GM12878 (cell line): ENCODE data around the gene CCR7. TPM values are rescaled to one million over a fixed set of nuclear protein-coding genes. Genes with fewer than 3 reads are reported as not detected.

Experiments used
- ATF7 ChIP-seq: fragments of 450-650 bp; IDR thresholded peaks from 2 replicates; pipeline ENCODE4 v1.6.1; 2016; ENCODE audit warnings: low read depth, mild to moderate bottlenecking
- BRCA1 ChIP-seq: IDR thresholded peaks from 2 replicates; pipeline ENCODE4 v1.6.1; 2011; ENCODE audit warnings: low read depth, low read length, improper control_type of control experiment
- CHD4 ChIP-seq: fragments of 200-600 bp; sonication (generic); IDR thresholded peaks from 2 replicates; pipeline ENCODE4 v1.6.1; 2016; ENCODE audit warnings: mild to moderate bottlenecking
- CREM ChIP-seq: IDR thresholded peaks from 2 replicates; pipeline ENCODE4 v1.6.1; 2014; ENCODE audit warnings: antibody characterized with exemption, low read depth
- ETV6 ChIP-seq, 2 experiments: fragments of 450-650 bp in 1 of 2; IDR thresholded peaks in 1 of 2; conservative IDR thresholded peaks in 1 of 2; 2 replicates each; pipeline ENCODE4 v1.6.1; 2014; ENCODE audit warnings: antibody characterized with exemption in 1 of 2, borderline replicate concordance in 1 of 2, low read depth in 1 of 2, mild to moderate bottlenecking in 1 of 2, moderate library complexity in 1 of 2
- HCFC1 ChIP-seq: fragments of 150-350 bp; IDR thresholded peaks from 2 replicates; pipeline ENCODE4 v1.6.1; 2014; ENCODE audit warnings: low read length
- NBN ChIP-seq: fragments of 450-650 bp; IDR thresholded peaks from 2 replicates; pipeline ENCODE4 v1.6.1; 2016
- NR2C1 ChIP-seq: fragments of 450-650 bp; IDR thresholded peaks from 2 replicates; pipeline ENCODE4 v1.6.1; 2017; ENCODE audit warnings: antibody characterized with exemption, mild to moderate bottlenecking, moderate library complexity
- PML ChIP-seq: IDR thresholded peaks from 2 replicates; pipeline ENCODE4 v1.6.1; 2012; ENCODE audit warnings: low read length, inconsistent platforms
- RAD21 ChIP-seq: IDR thresholded peaks from 2 replicates; pipeline ENCODE4 v1.6.1; 2011; ENCODE audit warnings: mild to moderate bottlenecking, low read depth, low read length, moderate library complexity; ENCODE audit not compliant: insufficient read depth
- RCOR1 ChIP-seq: conservative IDR thresholded peaks from 2 replicates; pipeline ENCODE4 v1.6.1; 2012; ENCODE audit warnings: low read depth, low read length, improper control_type of control experiment
- SIX5 ChIP-seq: IDR thresholded peaks from 2 replicates; pipeline ENCODE4 v1.6.1; 2011; ENCODE audit warnings: mild to moderate bottlenecking, low read depth, low read length, moderate library complexity; ENCODE audit not compliant: severe bottlenecking
- SKIL ChIP-seq: fragments of 450-650 bp; IDR thresholded peaks from 2 replicates; pipeline ENCODE4 v1.6.1; 2017; ENCODE audit warnings: mild to moderate bottlenecking, low read depth, inconsistent platforms; ENCODE audit not compliant: poor library complexity, severe bottlenecking
- SUZ12 ChIP-seq: fragments of 200-600 bp; sonication (generic); IDR thresholded peaks from one replicate; pipeline ENCODE4 v1.6.1; 2018; ENCODE audit warnings: antibody characterized with exemption, mild to moderate bottlenecking; ENCODE audit not compliant: unreplicated experiment
- ZBED1 ChIP-seq: IDR thresholded peaks from 2 replicates; pipeline ENCODE4 v1.6.1; 2016; ENCODE audit warnings: borderline replicate concordance
- ZNF207 ChIP-seq: fragments of 450-650 bp; IDR thresholded peaks from 2 replicates; pipeline ENCODE4 v1.6.1; 2014; ENCODE audit warnings: antibody characterized with exemption, mild to moderate bottlenecking, borderline replicate concordance
- ZNF687 ChIP-seq: fragments of 450-650 bp; IDR thresholded peaks from 2 replicates; pipeline ENCODE4 v1.6.1; 2017; ENCODE audit warnings: mild to moderate bottlenecking, moderate library complexity
- polyA plus RNA-seq, 11 experiments: library from polyadenylated mRNA; depleted of rRNA in 4 of 11; unstranded in 6 of 11; stranded (reverse) in 5 of 11; fragments of >200 nt; fragmentation: Nextera tagmentation in 4 of 11; fragmentation: Illumina TruSeq in 1 of 11; extraction: Ambion mirVana in 4 of 11; extraction: Trizol in 1 of 11; gene quantifications; 1 replicate in 1 of 11; 2 replicates in 10 of 11; pipeline versions ENCODE4 v1.2.1 to v1.2.3, GENCODE V29; 2011 to 2016; ENCODE audit warnings: inconsistent platforms in 2 of 11, missing spikeins in 2 of 11, low read depth in 1 of 11
- total RNA-seq, 4 experiments: library from RNA; depleted of rRNA in 3 of 4; stranded (reverse); fragments of >200 nt in 3 of 4; fragmentation: Illumina TruSeq in 1 of 4; extraction: Trizol in 1 of 4; gene quantifications; 2 replicates each; pipeline versions ENCODE4 v1.2.1 to v1.2.3, GENCODE V29; 2013 to 2021
- TF ChIP-seq, protein P1 (sequence below): fragments of 150-350 bp; IDR thresholded peaks from 2 replicates; pipeline ENCODE4 v1.6.1; 2014; ENCODE audit warnings: mild to moderate bottlenecking, low read depth, low read length
- TF ChIP-seq, protein P2 (sequence below): fragments of 450-650 bp; IDR thresholded peaks from 2 replicates; pipeline ENCODE4 v1.6.1; 2018; ENCODE audit warnings: mild to moderate bottlenecking, low read depth, moderate library complexity; ENCODE audit not compliant: partially characterized antibody

Gene CCR7
- total and polyA plus RNA-seq, 10 of the 15 experiments (the other 5 are each of a cell fraction or from before 2014, with no cell fraction given) = 131 to 1,171 (median 260) TPM

DNA sequence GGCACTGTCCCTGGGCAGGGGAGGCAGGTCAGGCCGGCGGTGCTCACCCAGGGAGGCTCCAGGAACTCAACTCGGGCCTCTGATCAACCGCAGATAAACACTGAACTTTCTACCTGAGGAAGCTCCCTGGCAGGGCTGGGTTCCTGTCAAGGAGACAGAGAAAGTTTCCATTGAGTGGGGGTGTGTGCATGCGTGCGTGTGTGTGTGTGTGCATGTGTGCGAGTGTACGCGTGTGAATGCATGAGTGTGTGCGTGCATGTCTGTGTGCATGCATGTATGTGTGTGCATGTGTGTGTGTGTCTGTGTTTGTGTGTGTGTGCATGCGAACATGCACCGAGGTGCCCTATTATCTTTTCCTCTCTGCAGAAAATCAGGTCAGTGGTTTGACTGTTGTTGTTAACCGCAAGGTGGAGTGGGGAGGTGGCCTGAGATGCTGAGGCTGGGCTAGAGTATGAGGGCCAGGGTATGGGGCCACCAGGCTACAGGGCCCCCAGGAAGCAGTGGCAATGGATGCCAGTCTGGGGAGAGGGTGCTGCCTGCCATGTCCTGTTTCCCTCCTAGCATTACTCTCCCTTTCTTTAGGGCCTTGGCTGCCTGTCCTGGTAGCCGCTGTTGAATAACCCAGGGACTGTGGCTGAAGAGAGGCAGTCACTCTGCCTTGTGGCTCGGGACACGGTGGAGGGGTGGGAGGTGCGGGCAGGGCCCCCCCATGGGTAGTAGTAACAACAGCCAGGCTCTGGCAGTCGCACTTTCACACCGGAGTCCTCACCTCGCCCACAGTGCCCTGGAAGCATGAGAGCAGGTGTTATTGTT is 24.0 kb downstream of the CCR7 start (continued):
- TF ChIP-seq ZNF687 = peak; percentile 67
- TF ChIP-seq, protein P1, sequence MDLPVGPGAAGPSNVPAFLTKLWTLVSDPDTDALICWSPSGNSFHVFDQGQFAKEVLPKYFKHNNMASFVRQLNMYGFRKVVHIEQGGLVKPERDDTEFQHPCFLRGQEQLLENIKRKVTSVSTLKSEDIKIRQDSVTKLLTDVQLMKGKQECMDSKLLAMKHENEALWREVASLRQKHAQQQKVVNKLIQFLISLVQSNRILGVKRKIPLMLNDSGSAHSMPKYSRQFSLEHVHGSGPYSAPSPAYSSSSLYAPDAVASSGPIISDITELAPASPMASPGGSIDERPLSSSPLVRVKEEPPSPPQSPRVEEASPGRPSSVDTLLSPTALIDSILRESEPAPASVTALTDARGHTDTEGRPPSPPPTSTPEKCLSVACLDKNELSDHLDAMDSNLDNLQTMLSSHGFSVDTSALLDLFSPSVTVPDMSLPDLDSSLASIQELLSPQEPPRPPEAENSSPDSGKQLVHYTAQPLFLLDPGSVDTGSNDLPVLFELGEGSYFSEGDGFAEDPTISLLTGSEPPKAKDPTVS = no peak
- no peak for TF ChIP-seq RCOR1
- TF ChIP-seq SUZ12 = no peak
- TF ChIP-seq, protein P2, sequence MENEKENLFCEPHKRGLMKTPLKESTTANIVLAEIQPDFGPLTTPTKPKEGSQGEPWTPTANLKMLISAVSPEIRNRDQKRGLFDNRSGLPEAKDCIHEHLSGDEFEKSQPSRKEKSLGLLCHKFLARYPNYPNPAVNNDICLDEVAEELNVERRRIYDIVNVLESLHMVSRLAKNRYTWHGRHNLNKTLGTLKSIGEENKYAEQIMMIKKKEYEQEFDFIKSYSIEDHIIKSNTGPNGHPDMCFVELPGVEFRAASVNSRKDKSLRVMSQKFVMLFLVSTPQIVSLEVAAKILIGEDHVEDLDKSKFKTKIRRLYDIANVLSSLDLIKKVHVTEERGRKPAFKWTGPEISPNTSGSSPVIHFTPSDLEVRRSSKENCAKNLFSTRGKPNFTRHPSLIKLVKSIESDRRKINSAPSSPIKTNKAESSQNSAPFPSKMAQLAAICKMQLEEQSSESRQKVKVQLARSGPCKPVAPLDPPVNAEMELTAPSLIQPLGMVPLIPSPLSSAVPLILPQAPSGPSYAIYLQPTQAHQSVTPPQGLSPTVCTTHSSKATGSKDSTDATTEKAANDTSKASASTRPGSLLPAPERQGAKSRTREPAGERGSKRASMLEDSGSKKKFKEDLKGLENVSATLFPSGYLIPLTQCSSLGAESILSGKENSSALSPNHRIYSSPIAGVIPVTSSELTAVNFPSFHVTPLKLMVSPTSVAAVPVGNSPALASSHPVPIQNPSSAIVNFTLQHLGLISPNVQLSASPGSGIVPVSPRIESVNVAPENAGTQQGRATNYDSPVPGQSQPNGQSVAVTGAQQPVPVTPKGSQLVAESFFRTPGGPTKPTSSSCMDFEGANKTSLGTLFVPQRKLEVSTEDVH = no peak
- peak; percentile 98 for TF ChIP-seq NBN
- no peak for TF ChIP-seq HCFC1
- TF ChIP-seq ATF7 = peak; percentile 67
- no peak for TF ChIP-seq ZBED1
- no peak for TF ChIP-seq CHD4
- TF ChIP-seq ZNF207 = no peak
- TF ChIP-seq ETV6 (conservative IDR thresholded peaks at IDR 0.05 in 1 of 2, IDR thresholded peaks at IDR 0.05 in 1 of 2; ENCODE audit: borderline replicate concordance in 1 of 2, low read depth in 1 of 2) = peak in 1 of 2 experiments; percentile 24; a peak in 2 of 4 replicates
- TF ChIP-seq RAD21 = no peak
- TF ChIP-seq SKIL = peak; percentile 37
- TF ChIP-seq PML = no peak
- TF ChIP-seq BRCA1 = no peak
- TF ChIP-seq CREM = no peak
- no peak for TF ChIP-seq SIX5
- no peak for TF ChIP-seq NR2C1
